D721Med (cell line): ENCODE results near the gene TMEM61.

ENCODE experiments used
- DNase-seq: peaks from one replicate; pipeline ENCODE4 v3.0.0; 2011; ENCODE audit warnings: low spot score; ENCODE audit not compliant: insufficient read length
- FAIRE-seq: peaks from 2 replicates; lab custom pipeline; 2011; peaks lifted over from hg19 to GRCh38; lab: Jason Lieb, UNC
- CTCF ChIP-seq: IDR thresholded peaks from 2 replicates; pipeline ENCODE4 v1.5.1; 2012; ENCODE audit warnings: mild to moderate bottlenecking, control low read depth; ENCODE audit not compliant: insufficient read depth; ENCODE audit errors: missing control alignments

Gene TMEM61

GRCh38 chr1:54971317-54971791, 9.1 kb upstream of the TMEM61 start:
- no peak for TF ChIP-seq CTCF
- no peak for FAIRE-seq
- no peak for DNase-seq

- DNase-seq (no peak), FAIRE-seq (no peak)
- no peak for TF ChIP-seq CTCF
Measured at GRCh38 chr1:54972436-54972835, 8.0 kb upstream of the TMEM61 start.

- DNase-seq (no peak), FAIRE-seq (no peak)
- TF ChIP-seq CTCF: peak; percentile 30
Measured at GRCh38 chr1:54973205-54973921, 7.1 kb upstream of the TMEM61 start.

- FAIRE-seq: no peak
Measured at GRCh38 chr1:54975356-54976108, 4.9 kb upstream of the TMEM61 start.

GRCh38 chr1:54976747-54977146, 3.7 kb upstream of the TMEM61 start:
- DNase-seq (no peak), FAIRE-seq (no peak)
- TF ChIP-seq CTCF: no peak

More at GRCh38 chr1:54975356-54976108, 4.9 kb upstream of the TMEM61 start:
- TF ChIP-seq CTCF: no peak
- DNase-seq: no peak

- no peak for FAIRE-seq
- TF ChIP-seq CTCF: no peak
- DNase-seq: no peak
Measured at GRCh38 chr1:54977533-54978297, 2.7 kb upstream of the TMEM61 start.
